HCT116 (cell line): ENCODE measurements around the gene UBA52.

Experiments
- CEBPB ChIP-seq: IDR thresholded peaks from 2 replicates; pipeline ENCODE4 v1.6.1; 2012; ENCODE audit warnings: low read depth
- CTCF ChIP-seq, 3 experiments: fragments of 200-600 bp in 1 of 3; sonication (generic) in 1 of 3; IDR thresholded peaks in 2 of 3; conservative IDR thresholded peaks in 1 of 3; 2 replicates each; pipeline ENCODE4 v1.5.1; 2012 to 2017; ENCODE audit warnings: low read depth in 2 of 3, low read length in 2 of 3, antibody characterized with exemption in 1 of 3, borderline replicate concordance in 1 of 3, control low read depth in 1 of 3, mild to moderate bottlenecking in 1 of 3, mixed read lengths in 1 of 3, mixed run types in 1 of 3, moderate library complexity in 1 of 3; ENCODE audit not compliant: insufficient read depth in 1 of 3
- ZBTB33 ChIP-seq: IDR thresholded peaks from 2 replicates; pipeline ENCODE4 v1.6.1; 2011; ENCODE audit warnings: mild to moderate bottlenecking, low read length, moderate library complexity; ENCODE audit not compliant: insufficient replicate concordance; ENCODE audit errors: extremely low read depth
- TF ChIP-seq, protein P1 (sequence below): IDR thresholded peaks from 2 replicates; pipeline ENCODE4 v1.6.1; 2012

- TF ChIP-seq CTCF (IDR thresholded peaks at IDR 0.05 in 2 of 3, conservative IDR thresholded peaks at IDR 0.05 in 1 of 3; ENCODE audit: borderline replicate concordance in 1 of 3, insufficient read depth in 1 of 3, low read depth in 2 of 3, low read length in 2 of 3) (no peak), ZBTB33 (no peak), CEBPB (no peak)
- TF ChIP-seq, protein P1, sequence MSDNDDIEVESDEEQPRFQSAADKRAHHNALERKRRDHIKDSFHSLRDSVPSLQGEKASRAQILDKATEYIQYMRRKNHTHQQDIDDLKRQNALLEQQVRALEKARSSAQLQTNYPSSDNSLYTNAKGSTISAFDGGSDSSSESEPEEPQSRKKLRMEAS: no peak
These were observed 3.3 kb upstream of the UBA52 start for GRCh38 chr19:18568367-18568766.
